ENCODE data around the gene VPS33A.
"Not testable (repeated sequence)": the region's sequence is repeated elsewhere in the genome, so short reads cannot be mapped to it uniquely, and the experiment has no call there.

Gene VPS33A

DNA sequence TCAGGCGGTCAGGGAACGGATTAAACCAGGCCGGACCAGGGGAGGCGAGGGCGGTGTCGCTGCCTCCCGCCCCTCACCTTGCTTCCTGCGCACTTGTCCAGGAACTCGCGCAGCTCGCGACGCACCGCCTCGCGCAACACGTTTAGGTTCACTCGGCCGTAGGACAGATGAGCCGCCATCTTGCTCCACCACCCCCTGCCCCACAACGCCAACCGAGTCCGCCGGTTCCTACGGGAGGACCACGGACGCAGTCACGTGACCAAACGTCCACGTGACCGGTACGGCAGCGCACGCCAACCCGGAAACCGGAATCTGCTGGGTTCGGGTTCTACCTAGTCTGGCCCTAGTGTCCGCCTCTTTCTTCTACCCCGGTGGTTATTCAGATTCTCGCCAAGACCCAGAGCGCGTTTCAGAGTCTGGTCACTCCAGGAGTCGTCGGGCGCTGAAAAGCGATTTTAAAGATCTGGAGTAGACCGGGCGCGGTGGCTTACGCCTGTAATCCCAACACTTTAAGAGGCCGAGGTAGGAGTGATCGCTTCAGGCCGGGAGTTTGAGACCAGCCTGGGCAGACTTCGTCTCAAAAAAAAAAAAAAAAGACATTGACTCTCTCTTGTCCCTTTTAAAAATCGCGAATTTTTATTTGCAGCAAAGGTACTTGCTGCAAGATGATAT is at the start of gene VPS33A:
Gene VPS33A (minus strand): TSS at position 265 of the 672 bp plus-strand sequence. CDS start 86 bp downstream, at position 179.
- peak; percentile 76 to 83 for DNase-seq (ENCODE audit: extremely low read depth in 1 of 2, low read depth in 1 of 2)

DNA sequence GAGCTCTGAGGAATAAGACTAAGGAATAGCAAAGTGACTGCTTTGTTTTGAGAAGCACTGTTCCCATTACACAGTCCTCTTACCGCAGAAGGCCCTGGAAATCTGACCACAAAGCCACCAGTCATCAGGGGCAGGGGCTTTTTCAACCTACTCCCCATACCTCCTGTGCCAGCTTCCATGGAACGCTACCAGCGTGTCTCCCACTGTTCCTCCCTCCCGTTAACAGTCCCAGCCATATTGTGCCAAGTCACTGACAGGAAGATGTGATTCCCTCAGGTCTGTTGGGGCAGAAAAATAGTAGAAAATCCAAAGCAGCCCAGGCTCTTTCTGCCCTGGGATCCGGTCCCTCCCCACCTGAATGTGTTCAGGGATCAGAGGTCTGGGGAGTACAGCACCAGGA is 46.6 kb upstream of the VPS33A start:
- DNase-seq (ENCODE audit: extremely low read depth in 1 of 2, low read depth in 1 of 2) = no peak

DNA sequence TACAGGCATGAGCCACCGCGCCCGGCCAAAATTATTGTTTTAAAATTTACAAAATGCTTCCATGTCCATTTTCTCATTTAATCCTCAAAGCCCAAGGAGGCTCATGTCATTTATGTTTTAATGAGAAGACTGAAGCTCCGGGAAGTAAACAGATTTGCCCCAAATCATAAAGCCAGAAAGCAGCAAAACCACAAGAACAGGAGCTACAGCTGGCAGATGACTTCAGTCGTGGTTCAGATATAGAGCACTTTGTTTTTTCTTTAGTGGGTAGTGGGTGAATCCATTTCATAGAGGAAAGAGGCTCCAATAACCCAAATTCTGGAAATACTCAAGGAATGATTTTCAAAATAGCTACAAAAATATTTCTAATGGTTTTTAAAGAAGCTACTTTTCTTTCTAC is 45.4 kb upstream of the VPS33A start:
- DNase-seq (ENCODE audit: extremely low read depth in 1 of 2, low read depth in 1 of 2) = no peak

DNA sequence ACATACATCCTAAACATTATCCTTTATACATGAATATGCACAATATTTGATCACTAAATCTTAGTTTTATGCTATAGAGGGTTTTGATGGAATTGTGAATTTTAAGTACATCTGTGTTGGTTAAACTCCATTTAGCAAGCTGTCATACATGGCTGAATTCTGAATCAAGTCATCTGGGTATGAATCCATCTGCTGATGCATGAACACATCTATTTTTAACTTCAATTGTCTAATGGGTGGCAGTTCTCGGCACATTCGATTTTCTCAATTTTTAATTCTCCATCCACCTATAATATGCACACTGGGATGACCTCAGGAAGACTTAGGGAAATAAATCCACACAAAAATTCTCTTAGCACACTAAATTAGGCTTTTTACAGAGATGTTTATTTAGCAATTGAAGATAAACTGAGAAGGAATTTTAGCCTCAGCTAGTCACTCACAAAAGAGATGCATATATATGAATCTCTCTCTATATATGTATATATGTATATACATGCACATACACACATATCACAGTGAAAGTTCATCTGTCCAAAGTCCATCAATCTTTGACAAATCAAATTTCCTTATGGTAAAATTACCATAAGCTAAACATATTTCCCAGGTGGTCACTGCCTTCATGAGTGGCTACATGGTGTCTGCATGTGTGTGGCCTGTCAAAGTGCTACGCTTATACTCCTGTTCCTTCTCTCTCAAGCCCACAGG is 44.5 kb upstream of the VPS33A start:
- no peak for DNase-seq (ENCODE audit: extremely low read depth in 1 of 2, low read depth in 1 of 2)

DNA sequence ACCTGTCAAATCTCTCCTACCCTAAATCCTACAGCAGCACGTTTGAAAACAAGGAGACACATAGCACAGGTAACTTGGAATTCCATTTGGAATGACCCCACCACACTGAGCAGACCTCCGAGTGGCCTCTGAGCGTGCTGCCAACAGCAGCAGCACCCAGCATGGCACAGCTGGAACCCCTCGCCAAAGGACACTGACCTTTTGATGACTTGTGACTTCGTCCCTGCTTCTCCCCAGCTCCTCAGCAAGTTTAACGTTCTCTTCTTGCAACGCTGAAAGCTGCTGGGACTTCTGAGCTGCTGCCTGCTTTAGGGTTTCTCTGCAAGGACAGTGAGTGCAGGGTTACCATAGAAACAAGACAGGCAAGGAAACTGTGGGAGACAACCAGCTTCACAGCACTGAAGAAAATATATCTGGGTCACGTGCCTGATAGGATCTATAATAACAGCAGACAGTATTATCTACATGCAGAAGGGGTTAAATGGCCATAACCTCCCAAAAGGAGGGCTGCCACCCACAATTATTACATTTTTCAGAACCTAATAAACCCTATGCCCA is 43.3 kb upstream of the VPS33A start:
- no peak for DNase-seq (ENCODE audit: extremely low read depth in 1 of 2, low read depth in 1 of 2)

DNA sequence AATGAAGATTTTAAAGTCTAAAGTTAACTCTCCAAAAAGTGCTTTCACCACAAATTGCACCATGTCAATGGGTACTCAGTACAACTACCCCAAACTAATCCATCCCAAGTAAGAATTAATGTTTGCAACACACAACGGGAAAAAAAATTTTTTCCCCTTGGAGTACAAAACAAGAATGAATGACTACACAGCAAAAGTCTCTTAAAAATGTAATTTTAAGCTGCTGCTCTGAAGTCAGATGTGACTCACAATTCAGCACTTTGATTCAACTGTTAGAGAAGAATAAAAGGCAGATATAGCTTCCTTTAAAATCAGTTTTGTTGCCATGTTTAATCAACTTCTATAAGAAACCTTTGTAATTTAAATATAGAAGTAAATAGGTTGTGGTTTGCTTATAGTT is 42.5 kb upstream of the VPS33A start:
- DNase-seq (ENCODE audit: extremely low read depth in 1 of 2, low read depth in 1 of 2) = no peak

DNA sequence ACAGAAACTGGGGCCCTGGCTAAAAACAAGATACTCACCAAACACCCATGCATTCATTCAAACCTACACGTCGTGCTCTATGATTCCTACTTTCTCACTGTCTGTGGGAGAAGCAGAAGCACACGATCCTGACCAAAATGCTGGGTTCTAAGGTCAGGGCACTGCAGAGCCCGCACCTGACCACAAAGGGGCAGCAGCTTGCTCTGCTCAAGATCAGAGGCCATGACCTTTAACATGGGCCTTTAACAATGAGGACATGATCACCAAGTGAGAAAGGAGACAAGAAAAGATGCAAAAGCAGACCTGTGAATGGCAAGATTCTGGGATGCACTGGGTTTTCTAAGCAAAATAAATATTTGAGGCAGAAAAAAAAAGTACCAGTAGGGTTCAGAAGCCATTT is 40.1 kb upstream of the VPS33A start:
- no peak for DNase-seq (ENCODE audit: extremely low read depth in 1 of 2, low read depth in 1 of 2)

DNA sequence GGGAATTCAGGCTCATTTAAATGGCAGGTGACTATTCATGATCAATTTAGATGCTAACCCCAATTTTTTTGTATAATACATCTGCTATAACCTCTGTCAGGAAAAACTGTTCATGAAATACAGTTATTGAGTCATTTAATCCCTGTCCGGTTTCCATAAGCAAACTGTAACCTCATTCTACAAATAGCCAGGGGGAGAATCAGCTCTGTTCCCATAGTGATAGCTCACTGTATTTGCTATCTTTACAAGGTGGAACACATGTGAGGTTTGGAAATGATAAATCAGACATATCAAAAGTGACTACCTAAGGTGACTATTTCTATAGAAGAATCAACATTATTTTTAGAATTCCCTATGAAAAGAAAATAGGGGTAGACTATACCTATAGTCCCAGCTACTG is 38.6 kb upstream of the VPS33A start:
- DNase-seq (ENCODE audit: extremely low read depth in 1 of 2, low read depth in 1 of 2) = no peak

DNA sequence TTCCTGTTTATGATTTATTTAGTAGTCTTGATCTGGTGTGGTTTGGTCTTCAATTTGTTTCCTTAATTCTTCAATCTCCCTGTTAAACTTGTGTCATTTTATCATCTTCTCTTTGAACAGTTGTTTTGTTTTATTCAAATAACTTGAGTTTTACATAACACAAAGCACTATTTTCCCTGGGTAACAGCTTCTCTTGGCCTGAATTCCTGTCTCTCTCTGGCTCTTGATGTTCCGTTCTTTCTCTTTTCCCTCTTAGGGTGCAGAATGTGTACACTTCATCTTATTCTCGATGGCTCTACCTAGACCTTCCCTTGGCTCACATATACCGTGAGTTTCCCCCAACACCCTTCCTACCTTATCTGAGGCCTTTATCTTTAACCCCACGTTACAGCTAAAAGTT is 36.8 kb upstream of the VPS33A start:
- DNase-seq (ENCODE audit: extremely low read depth in 1 of 2, low read depth in 1 of 2) = no peak

DNA sequence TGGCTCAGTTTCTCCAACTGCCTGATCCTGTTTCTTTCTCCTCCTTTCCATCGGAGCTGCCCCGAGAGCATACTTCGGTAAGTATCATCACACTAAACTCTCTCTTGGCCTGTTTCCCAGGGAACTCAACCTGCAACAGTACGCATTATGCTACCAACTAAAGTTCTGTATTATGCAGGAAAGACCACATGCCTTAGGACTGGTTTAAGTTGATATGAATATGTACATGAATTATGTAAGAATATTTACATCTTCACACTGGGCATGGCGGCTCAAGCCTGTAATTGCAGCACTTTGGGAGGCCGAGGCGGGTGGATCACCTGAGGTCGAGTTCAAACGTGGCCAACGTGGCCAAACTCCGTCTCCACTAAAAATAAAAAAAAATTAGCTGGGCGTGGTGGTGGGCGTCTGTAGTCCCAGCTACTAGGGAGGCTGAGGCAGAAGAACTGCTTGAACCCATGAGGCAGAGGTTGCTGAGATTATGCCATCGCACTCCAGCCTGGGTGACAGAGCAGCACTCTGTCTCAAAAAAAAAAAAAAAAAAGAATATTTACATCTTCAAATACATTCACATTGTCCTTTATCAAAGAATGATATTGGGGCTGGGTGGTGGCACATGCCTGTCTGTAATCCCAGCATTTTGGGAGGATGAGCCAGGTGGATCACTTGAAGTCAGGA is 31.9 kb upstream of the VPS33A start:
- no peak for DNase-seq (ENCODE audit: extremely low read depth in 1 of 2, low read depth in 1 of 2)

DNA sequence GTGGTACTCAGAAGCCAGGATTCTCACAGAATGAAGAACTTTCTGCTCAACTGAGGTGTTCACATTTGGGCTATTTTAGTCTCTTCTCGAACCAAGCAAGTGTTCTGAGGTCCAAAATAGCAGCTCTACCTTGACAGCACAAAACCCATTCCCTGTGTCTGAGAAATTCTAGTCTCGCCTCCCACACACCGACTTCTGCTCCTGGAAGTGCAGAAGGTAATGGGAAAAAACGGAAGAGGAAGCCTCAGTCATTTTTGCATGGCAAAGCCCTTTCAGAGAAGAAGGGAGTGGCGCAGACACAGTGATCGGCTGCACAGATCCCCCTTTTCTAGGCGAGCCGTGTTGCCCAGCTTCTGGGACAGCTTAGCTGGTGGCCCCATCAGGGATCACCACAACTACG is 31.2 kb upstream of the VPS33A start:
- DNase-seq (ENCODE audit: extremely low read depth in 1 of 2, low read depth in 1 of 2) = no peak

DNA sequence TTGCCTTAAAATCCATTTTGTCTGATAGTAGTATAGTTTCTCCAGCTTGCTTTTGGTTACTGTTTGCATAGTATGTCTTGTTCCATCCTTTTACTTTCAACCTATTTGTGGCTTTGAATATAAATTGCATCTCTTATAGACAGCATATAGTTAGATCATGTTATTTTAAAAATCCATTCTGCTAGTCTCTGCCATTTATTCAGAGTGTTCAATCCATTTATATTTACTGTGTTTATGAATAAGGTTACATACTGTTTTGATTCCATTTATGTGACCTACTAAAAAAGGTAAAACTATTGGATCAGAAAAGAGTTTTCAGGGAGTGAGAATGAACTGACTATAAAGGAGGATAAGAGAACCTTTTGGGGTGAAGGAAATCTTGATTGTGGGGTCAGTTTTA is 29.6 kb upstream of the VPS33A start:
- DNase-seq (ENCODE audit: extremely low read depth in 1 of 2, low read depth in 1 of 2) = no peak

DNA sequence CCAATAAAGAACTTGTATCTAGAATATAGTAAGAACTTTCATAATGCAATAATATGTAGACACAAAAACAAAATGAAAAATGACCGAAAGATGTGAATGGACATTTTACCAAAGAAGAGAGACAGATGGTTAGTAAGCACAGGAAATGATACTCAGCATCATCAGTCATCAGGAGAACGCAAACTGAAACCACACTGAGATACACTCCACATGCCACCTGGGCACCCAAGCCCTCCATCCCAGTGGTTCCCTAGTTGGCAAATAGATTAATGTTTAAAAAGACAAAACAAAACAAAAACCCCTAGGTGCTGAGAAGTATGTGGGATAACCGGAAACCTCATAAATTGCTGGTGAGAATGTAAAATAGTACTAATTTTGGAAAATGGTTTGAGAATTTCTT is 26.8 kb upstream of the VPS33A start:
- DNase-seq (ENCODE audit: extremely low read depth in 1 of 2, low read depth in 1 of 2) = no peak

DNA sequence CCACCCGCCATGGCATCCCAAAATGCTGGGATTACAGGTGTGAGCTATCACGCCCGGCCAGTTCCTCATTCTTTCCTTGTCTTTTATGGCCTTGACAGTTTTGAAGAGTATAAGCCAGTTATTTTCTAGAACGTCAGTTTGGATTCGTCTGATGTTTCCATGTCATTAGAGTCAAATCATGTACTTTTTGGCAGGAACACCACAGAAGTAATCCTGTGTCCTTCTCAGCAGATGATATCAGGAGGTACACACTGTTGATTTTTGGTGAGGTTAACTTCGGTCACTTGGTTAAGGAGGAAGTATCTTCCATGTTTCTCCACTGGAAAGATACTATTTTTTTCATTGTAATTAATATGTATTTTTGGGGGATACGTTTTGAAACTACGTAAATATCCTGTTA is 25.1 kb upstream of the VPS33A start:
- no peak for DNase-seq (ENCODE audit: extremely low read depth in 1 of 2, low read depth in 1 of 2)

DNA sequence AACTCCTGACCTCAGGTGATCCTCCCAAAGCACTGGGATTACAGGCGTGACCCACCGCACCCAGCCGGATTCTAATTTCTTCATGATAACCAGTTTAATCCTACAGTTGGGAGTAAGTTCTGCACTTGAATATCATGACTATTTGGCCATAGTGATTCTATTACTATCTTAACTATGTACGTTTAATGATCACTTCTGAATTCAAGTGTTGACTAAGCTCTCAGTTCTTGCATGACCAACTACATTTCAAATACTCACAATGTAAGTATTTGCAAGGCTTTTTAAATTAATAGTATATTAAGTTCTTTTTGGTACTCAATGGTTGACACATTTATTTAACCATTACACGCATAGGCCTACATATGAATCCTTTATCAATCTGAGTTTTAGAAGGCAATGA is 17.4 kb upstream of the VPS33A start:
- DNase-seq (ENCODE audit: extremely low read depth in 1 of 2, low read depth in 1 of 2) = no peak

DNA sequence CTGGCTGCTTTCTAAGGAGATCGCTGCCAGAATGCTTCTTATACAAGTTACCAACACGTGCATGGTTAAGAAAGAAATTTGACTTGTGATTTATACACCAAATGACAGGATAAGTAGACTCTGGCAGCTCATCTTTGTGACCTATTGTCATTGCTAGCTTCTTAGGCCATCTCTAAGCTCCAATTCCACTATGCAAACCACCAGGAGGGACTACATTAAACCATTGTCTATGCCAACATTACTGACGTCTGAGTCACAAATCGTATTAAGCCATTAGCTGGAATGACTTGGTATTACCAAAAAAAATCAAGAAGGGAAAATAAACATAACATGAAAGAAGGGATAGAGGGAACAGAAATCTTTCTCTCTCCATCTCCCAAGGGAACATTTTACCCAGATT is 15.8 kb upstream of the VPS33A start:
- no peak for DNase-seq (ENCODE audit: extremely low read depth in 1 of 2, low read depth in 1 of 2)

DNA sequence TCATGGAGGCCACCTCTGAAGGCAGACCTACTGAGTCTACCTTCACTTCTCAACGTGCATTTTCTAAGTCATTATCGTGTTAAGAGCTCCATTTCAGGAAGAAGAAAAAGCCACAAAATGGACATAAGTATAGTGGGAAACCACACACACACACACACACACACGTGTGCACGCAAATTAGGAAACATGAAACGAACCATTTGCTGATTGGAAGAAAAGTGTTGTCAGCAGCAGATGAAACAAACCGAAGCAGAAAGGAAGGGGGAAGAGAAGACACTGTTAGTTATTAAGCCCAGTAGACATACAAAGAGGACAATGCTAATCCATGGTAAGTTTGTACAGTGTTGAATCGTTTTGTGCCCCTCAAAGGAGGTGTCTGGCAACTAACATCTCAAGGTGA is 9.9 kb upstream of the VPS33A start:
- DNase-seq (ENCODE audit: extremely low read depth in 1 of 2, low read depth in 1 of 2) = no peak

DNA sequence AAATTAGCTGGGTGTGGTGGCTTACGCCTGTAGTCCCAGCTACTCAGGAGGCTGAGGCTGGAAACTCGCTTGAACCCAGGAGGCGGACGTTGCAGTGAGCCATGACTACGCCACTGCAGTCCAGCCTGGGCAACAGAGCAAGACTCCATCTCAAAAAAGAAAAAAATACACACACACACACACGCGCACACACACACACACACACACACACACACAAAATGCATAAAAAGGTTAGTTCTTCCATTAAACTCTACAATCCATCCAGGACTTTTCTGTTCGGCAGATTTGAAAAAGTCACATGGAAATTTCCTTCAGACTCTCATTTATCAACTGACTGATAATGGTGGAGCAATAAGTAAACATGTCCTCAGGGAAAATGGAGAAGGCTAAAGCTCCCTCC is 9.2 kb upstream of the VPS33A start:
- DNase-seq (ENCODE audit: extremely low read depth in 1 of 2, low read depth in 1 of 2) = no peak

DNA sequence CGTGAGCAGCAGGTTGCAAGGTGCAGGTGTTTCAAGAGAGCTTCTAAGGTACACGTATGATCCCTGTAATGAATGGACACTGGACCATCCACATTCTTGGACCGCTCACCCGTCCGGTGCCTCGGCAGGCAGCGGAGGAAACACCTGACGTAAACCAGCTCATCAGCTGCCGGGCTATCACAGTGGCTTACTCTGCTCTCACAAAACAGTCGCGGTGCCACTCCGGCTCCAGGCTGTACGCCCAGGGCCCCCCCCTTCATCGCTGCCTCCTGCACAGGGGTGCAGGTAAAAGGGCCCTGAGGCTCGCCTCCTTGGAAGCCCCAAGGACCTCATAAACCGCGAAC is 436 bp downstream of the VPS33A start:
- no peak for DNase-seq (ENCODE audit: extremely low read depth in 1 of 2, low read depth in 1 of 2)

DNA sequence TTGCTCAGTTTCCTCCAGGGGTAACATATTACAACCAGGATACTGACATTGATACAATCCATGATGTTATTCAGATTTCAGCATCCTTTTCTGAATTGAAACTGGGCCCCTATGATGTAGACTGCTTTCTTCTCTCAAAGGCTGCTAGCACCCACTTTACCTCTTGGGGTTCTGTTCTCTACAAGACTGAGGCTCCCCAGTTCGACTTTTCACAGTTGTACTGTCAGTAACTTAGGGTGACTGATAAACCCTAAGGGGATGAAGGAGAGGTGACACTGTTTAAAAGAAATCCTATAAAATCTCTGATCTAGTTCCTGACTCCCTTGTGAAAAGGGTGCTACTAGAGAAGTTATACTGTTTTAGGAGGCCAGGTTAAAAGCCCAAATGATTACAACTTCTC is 818 bp downstream of the VPS33A start:
- DNase-seq (ENCODE audit: extremely low read depth in 1 of 2, low read depth in 1 of 2) = no peak

DNA sequence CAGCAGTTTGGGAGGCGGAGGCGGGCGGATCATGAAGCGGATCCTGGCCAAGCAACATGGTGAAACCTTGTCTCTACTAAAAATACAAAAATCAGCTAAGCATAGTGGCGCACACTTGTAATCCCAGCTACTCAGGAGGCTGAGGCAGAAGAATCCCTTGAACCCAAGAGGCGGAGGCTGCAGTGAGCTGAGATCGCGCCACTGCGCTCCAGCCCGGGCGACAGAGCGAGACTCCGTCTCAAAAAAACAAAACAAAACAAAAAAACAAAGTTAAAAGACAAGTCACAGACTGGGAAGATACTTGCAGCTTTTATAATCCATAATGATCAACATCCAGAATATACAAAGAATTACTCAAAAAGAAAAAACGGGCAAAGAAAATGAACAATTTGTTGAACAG is 5.6 kb downstream of the VPS33A start:
- DNase-seq (ENCODE audit: extremely low read depth in 1 of 2, low read depth in 1 of 2) = not testable (repeated sequence)

DNA sequence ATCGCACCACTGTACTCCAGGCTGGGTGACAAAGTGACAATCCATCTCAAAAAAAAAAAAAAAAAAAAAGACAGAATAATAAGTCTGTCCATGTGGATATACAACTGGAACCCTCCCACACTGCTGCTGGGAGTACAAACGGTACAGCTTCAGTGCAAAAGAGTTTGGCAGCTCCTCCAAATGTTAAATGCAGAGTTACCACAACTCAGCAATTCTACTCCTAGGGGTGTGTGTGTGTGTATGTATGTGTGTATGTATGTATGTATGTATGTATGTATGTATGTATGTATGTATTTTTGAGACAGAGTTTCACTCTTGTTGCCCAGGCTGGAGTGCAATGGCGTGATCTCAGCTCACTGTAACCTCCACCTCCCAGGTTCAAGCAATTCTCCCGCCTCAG is 7.4 kb downstream of the VPS33A start:
- DNase-seq (ENCODE audit: extremely low read depth in 1 of 2, low read depth in 1 of 2) = not testable (repeated sequence)
